Measurements from ENCODE around the gene SCFD2. TPM values are rescaled to one million over a fixed set of nuclear protein-coding genes. Genes with fewer than 3 reads are reported as not detected.

SCFD2 gene
- total and polyA plus RNA-seq, 2 donors (not counting 3 experiments of a cell fraction or from before 2014, with no cell fraction given), result 12.3 to 22.8 TPM

DNA sequence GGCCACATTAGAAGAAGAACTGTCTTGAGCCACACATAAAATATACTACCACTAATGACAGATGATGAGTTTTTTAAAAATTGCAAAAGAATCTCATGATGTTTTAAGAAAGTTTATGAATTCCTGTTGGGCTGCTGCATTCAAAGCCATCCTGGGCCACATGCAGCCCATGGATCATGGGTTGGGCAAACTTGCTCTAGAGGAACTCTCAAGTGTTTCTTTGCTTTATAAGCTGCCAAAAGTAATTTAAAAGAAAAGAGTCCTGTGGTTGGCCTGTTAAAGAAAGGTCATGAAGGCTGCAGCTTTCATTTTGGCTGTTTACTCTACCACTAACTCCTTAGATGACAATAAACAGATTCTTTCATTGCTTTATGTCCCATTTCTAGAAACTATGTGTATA lies 218.2 kb downstream of the SCFD2 start:
- no peaks in the 10 kb centered on the region for H3K4me1 ChIP-seq (ENCODE audit: control insufficient read depth, extremely low read depth, insufficient read depth, low read length)
- BruUV-seq (replicated peaks), result no TSS peak
- no peaks in the 10 kb centered on the region for H3K9me3 ChIP-seq (replicated peaks; ENCODE audit: control insufficient read depth, insufficient read depth, low read length)
- no peak overlapping the region for H3K4me2 ChIP-seq (ENCODE audit: insufficient read depth, low read length)
- DNase-seq (ENCODE audit: low read depth, low spot score), result no peak
- H3K27me3 ChIP-seq (ENCODE audit: control insufficient read depth in 2 of 2, insufficient read depth in 2 of 2, low read length in 2 of 2), result no peaks in the 10 kb centered on the region
- H3K9me1 ChIP-seq (replicated peaks; ENCODE audit: control insufficient read depth, extremely low read depth, insufficient read depth, low read length), result no peaks in the 10 kb centered on the region
- no peak overlapping the region for H2AFZ ChIP-seq (ENCODE audit: low read depth, low read length)
- H3K79me2 ChIP-seq (ENCODE audit: control insufficient read depth, insufficient read depth, low read length), result no peaks in the 10 kb centered on the region
- intact Hi-C loops (cut with micrococcal nuclease) (no loop called here), dilution Hi-C loops (cut with MboI; ENCODE audit: extremely low pct_ligation_motif_present, low sequenced_read_pairs) (no loop called here)
- H3K9ac ChIP-seq (replicated peaks; ENCODE audit: extremely low read depth, insufficient read depth, low read length), result no peak overlapping the region
- FAIRE-seq, result no peak
- no peaks in the 10 kb centered on the region for H3K36me3 ChIP-seq (ENCODE audit: control insufficient read depth in 2 of 2, extremely low read depth in 1 of 2, insufficient read depth in 2 of 2, low read length in 2 of 2)
- TF ChIP-seq, protein P1, sequence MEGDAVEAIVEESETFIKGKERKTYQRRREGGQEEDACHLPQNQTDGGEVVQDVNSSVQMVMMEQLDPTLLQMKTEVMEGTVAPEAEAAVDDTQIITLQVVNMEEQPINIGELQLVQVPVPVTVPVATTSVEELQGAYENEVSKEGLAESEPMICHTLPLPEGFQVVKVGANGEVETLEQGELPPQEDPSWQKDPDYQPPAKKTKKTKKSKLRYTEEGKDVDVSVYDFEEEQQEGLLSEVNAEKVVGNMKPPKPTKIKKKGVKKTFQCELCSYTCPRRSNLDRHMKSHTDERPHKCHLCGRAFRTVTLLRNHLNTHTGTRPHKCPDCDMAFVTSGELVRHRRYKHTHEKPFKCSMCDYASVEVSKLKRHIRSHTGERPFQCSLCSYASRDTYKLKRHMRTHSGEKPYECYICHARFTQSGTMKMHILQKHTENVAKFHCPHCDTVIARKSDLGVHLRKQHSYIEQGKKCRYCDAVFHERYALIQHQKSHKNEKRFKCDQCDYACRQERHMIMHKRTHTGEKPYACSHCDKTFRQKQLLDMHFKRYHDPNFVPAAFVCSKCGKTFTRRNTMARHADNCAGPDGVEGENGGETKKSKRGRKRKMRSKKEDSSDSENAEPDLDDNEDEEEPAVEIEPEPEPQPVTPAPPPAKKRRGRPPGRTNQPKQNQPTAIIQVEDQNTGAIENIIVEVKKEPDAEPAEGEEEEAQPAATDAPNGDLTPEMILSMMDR (IDR thresholded peaks at IDR 0.05; ENCODE audit: extremely low read depth in 1 of 2, insufficient read depth in 1 of 2, low read depth in 1 of 2, low read length in 2 of 2), result no peak
- TF ChIP-seq MYC (IDR thresholded peaks at IDR 0.05; ENCODE audit: low read depth, low read length) (no peak), POLR2A (IDR thresholded peaks at IDR 0.05; ENCODE audit: low read depth, low read length) (no peak), JUN (IDR thresholded peaks at IDR 0.05; ENCODE audit: borderline replicate concordance, insufficient read depth, insufficient read length, low read depth) (no peak), POLR2AphosphoS5 (IDR thresholded peaks at IDR 0.05; ENCODE audit: insufficient read depth, low read depth, low read length) (no peak), GATA2 (IDR thresholded peaks at IDR 0.05; ENCODE audit: insufficient read depth, insufficient read length, low read depth, low read length) (no peak), EZH2 (IDR thresholded peaks at IDR 0.05; ENCODE audit: borderline replicate concordance, low read depth, low read length, severe bottlenecking) (no peak), FOS (IDR thresholded peaks at IDR 0.05; ENCODE audit: borderline replicate concordance, insufficient read depth, low read length) (no peak)
- TF ChIP-seq, protein P2, sequence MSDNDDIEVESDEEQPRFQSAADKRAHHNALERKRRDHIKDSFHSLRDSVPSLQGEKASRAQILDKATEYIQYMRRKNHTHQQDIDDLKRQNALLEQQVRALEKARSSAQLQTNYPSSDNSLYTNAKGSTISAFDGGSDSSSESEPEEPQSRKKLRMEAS (IDR thresholded peaks at IDR 0.05; ENCODE audit: insufficient read depth, insufficient read length), result no peak
- no peak overlapping the region for H3K27ac ChIP-seq (ENCODE audit: insufficient read depth, low read depth, low read length)
- POLR2A ChIA-PET, result no interaction called here
- H3K4me3 ChIP-seq (replicated peaks in 1 of 3; ENCODE audit: insufficient read depth in 1 of 3, low read depth in 1 of 3, low read length in 3 of 3), result no peak overlapping the region
- CTCF ChIA-PET, result no interaction called here
- no peaks in the 10 kb centered on the region for H4K20me1 ChIP-seq (replicated peaks; ENCODE audit: control insufficient read depth, extremely low read depth, insufficient read depth, low read length)
